Activated CD8-positive, alpha-beta T cell treated with anti-CD3 and anti-CD28 coated beads for 36 hours (primary cell): ENCODE data around the gene RCBTB1. TPM values are rescaled to one million over a fixed set of nuclear protein-coding genes. Genes with fewer than 3 reads are reported as not detected.

Experiments
- ATAC-seq: fragments of 200-7000 bp; cut with Tn5 transposase; one replicate; pipeline ENCODE4 v1.10.0; 2021; ENCODE audit warnings: mild to moderate bottlenecking, moderate library complexity
- CTCF ChIA-PET: fragments of 350-600 bp; sonication (Branson Sonifier 250); formaldehyde crosslinking; loops from one replicate; lab custom pipeline; 2021; ENCODE audit warnings: antibody characterized with exemption; lab: Charles Lee
- POLR2A ChIA-PET: fragments of 350-600 bp; sonication (Branson Sonifier 250); formaldehyde crosslinking; loops from one replicate; lab custom pipeline; 2021; ENCODE audit warnings: antibody characterized with exemption; lab: Charles Lee
- DNase-seq: peaks from one replicate; pipeline ENCODE4 v3.0.0-alpha.2; 2020
- H3K27ac Mint-ChIP-seq: one replicate; pipeline ENCODE4 v1.8.0; 2021; ENCODE audit warnings: mild to moderate bottlenecking, mixed read lengths
- H3K27me3 Mint-ChIP-seq: one replicate; pipeline ENCODE4 v1.8.0; 2021; ENCODE audit warnings: mixed read lengths
- H3K36me3 Mint-ChIP-seq: one replicate; pipeline ENCODE4 v1.8.0; 2021; ENCODE audit warnings: low read depth, mixed read lengths
- H3K4me1 Mint-ChIP-seq: one replicate; pipeline ENCODE4 v1.8.0; 2021; ENCODE audit warnings: low read depth, mixed read lengths
- H3K4me3 Mint-ChIP-seq: one replicate; pipeline ENCODE4 v1.8.0; 2021; ENCODE audit warnings: mild to moderate bottlenecking, moderate library complexity, mixed read lengths
- H3K9me3 Mint-ChIP-seq: one replicate; pipeline ENCODE4 v1.8.0; 2021; ENCODE audit warnings: mixed read lengths
- CTCF ChIP-seq: fragments of 200-600 bp; IDR thresholded peaks from one replicate; pipeline ENCODE4 v1.8.0; 2022; ENCODE audit warnings: antibody characterized with exemption, mild to moderate bottlenecking
- intact Hi-C: fragments of 100-400 bp; cut with micrococcal nuclease; formaldehyde crosslinking; loops from one replicate; pipeline ENCODE4 v1.10.0; 2022
- total RNA-seq, 2 experiments: library from RNA; stranded (reverse); gene quantifications; one replicate each; pipeline ENCODE4 v1.2.3, GENCODE V29; 2021

Gene RCBTB1
- total RNA-seq, 2 experiments from 2014 or later, result 14.2 to 14.6 TPM

DNA sequence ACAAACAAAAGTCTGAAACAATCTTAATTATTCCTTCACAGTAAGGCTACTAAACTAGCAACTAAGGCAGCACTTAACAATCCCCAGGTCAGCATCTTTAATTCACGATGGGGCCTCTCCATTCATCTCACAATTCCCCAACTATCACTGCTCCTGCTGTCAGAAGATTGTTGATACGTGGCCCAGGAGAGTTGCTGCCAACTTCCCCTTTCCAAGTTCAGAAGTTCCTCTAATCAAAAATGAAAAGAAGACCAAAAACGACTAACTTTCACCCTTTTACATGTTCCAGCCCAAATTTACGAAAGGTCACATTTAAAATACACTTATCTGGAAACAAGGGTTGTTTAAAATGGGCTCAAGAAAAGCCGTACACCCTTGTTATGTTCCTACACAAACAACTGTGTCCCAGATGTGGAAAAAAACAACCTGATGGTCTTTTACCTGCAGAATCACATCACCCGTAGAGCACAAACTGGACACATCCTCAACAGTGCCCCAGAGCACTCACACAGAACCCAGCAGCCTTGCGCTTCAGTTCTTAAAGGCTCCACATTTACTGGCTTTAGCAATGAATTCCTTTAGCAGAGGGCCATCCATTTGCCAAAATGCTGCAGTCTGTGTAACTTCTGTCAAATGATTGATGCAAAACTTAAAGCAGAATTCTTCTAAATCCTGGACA is 51.6 kb downstream of the RCBTB1 start:
- Mint-ChIP-seq H3K4me3 (no peak overlapping the region), H3K27me3 (no peaks in the 10 kb centered on the region), H3K27ac (no peak overlapping the region), H3K9me3 (no peaks in the 10 kb centered on the region), H3K4me1 (peaks cover 9% of the 10 kb centered on the region), H3K36me3 (peaks cover 20% of the 10 kb centered on the region)
- intact Hi-C loops, result no loop called here
- no peak for ATAC-seq
- no peak for TF ChIP-seq CTCF
- no peak for DNase-seq
- ChIA-PET CTCF (no interaction called here), POLR2A (no interaction called here)

- no peak for TF ChIP-seq CTCF
- Mint-ChIP-seq H3K27ac (no peak overlapping the region), H3K36me3 (peaks cover 23% of the 10 kb centered on the region), H3K4me3 (no peak overlapping the region), H3K9me3 (no peaks in the 10 kb centered on the region), H3K27me3 (no peaks in the 10 kb centered on the region), H3K4me1 (peaks cover 9% of the 10 kb centered on the region)
- no peak for ATAC-seq
- intact Hi-C loops, result no loop called here
- ChIA-PET POLR2A (no interaction called here), CTCF (no interaction called here)
- no peak for DNase-seq
Observed at GRCh38 chr13:49533011-49533410, 52.3 kb downstream of the RCBTB1 start.

DNA sequence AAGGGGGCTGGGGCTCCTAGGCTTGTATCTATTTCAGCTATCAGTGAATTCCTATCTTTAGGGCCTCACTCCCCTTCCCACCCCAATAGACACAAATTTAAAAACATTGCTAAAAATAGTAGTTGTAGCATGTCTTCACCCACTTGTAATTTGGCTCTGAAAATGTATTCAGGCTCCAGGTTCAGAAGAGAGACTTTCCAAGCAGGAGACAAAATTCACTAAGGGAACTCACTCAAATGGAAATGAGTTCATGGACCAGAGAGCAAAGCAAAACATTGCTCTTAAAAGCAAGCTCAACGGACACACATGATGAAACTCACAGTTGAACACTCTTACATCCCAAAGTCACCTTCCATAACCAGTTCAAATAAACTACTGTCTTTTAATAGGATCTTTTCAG is 52.8 kb downstream of the RCBTB1 start:
- Mint-ChIP-seq H3K36me3 (peaks cover 23% of the 10 kb centered on the region), H3K4me3 (no peak overlapping the region), H3K27ac (no peak overlapping the region), H3K9me3 (no peaks in the 10 kb centered on the region), H3K27me3 (no peaks in the 10 kb centered on the region), H3K4me1 (peaks cover 9% of the 10 kb centered on the region)
- no peak for DNase-seq
- TF ChIP-seq CTCF, result no peak
- no peak for ATAC-seq
- intact Hi-C loops, result no loop called here
- ChIA-PET POLR2A (no interaction called here), CTCF (no interaction called here)

- ATAC-seq (no peak), DNase-seq (no peak)
- intact Hi-C loops, result no loop called here
- CTCF ChIA-PET, result no interaction called here
- H3K36me3 Mint-ChIP-seq, result peaks cover 28% of the 10 kb centered on the region
- TF ChIP-seq CTCF, result no peak
- H3K27me3 Mint-ChIP-seq, result no peaks in the 10 kb centered on the region
- POLR2A ChIA-PET, result no interaction called here
- peak overlapping the region; percentile 22 for H3K27ac Mint-ChIP-seq
- no peaks in the 10 kb centered on the region for H3K9me3 Mint-ChIP-seq
- H3K4me3 Mint-ChIP-seq, result no peak overlapping the region
- H3K4me1 Mint-ChIP-seq, result peaks cover 9% of the 10 kb centered on the region
Observed at GRCh38 chr13:49530457-49530856, 54.9 kb downstream of the RCBTB1 start.

DNA sequence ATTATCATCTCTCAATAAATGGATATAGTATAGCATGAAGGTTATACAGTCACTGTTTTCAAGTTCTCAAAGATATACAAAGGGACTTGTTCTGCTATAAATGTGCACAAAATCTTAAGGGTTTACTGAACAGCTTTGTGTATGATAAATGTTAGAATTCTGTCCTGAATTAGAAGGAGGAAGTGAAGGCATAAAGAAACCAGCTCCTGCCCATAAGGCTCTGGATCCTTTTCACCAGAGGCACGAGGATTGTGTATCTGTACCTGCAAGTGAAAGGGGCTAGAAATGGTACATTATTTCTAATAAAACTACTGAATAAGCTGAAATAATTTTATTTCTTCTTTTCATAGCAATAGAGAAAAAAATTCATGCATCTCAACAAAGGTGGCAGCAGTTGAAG is 57.2 kb downstream of the RCBTB1 start:
- H3K9me3 Mint-ChIP-seq, result no peaks in the 10 kb centered on the region
- ATAC-seq, result no peak
- H3K36me3 Mint-ChIP-seq, result peaks cover 25% of the 10 kb centered on the region
- H3K4me1 Mint-ChIP-seq, result peaks cover 11% of the 10 kb centered on the region
- ChIA-PET CTCF (interaction anchor here (1.1 kb wide), 1 partner anchor 9 kb away, joined by 3 read pairs; no protein-coding TSS in a partner anchor), POLR2A (interaction anchor here (1.2 kb wide), 1 partner anchor 83 kb away, joined by 3 read pairs; no protein-coding TSS in a partner anchor)
- no peak overlapping the region for H3K27ac Mint-ChIP-seq
- TF ChIP-seq CTCF, result no peak
- intact Hi-C loops, result no loop called here
- H3K4me3 Mint-ChIP-seq, result no peak overlapping the region
- H3K27me3 Mint-ChIP-seq, result no peaks in the 10 kb centered on the region
- DNase-seq, result no peak
